GM19193 (cell line): Measurements from ENCODE around the gene TELO2.

Source experiments
- POLR2A ChIP-seq: IDR thresholded peaks from 4 replicates; pipeline ENCODE4 v1.6.1; 2011; ENCODE audit not compliant: insufficient read depth, insufficient read length; ENCODE audit errors: extremely low read depth

Gene TELO2

GRCh38 chr16:1466054-1466453 is 27.1 kb upstream of the TELO2 start:
- TF ChIP-seq POLR2A, result no peak

GRCh38 chr16:1466968-1467521 is 26.1 kb upstream of the TELO2 start:
- no peak for TF ChIP-seq POLR2A

- no peak for TF ChIP-seq POLR2A
Measured at GRCh38 chr16:1468426-1468810, 24.7 kb upstream of the TELO2 start.

- no peak for TF ChIP-seq POLR2A
Measured at GRCh38 chr16:1469693-1470201, 23.4 kb upstream of the TELO2 start.

GRCh38 chr16:1470481-1471251 is 22.5 kb upstream of the TELO2 start:
- no peak for TF ChIP-seq POLR2A

GRCh38 chr16:1471569-1472194 is 21.5 kb upstream of the TELO2 start:
- TF ChIP-seq POLR2A, result no peak

GRCh38 chr16:1472974-1473373 is 20.2 kb upstream of the TELO2 start:
- TF ChIP-seq POLR2A, result no peak

- no peak for TF ChIP-seq POLR2A
Measured at GRCh38 chr16:1474082-1474795, 18.9 kb upstream of the TELO2 start.

- TF ChIP-seq POLR2A, result peak; percentile 96
Measured at GRCh38 chr16:1474796-1475551, 18.2 kb upstream of the TELO2 start, which contains the start of gene CLCN7. Gene CLCN7, minus strand, starts transcription at chr16:1475028. Its CDS starts 54 bp downstream, at chr16:1474974.

- TF ChIP-seq POLR2A, result no peak
Measured at GRCh38 chr16:1475552-1476114, 17.5 kb upstream of the TELO2 start.

GRCh38 chr16:1477033-1477432 is 16.1 kb upstream of the TELO2 start:
- no peak for TF ChIP-seq POLR2A

GRCh38 chr16:1481906-1482835 is 11.0 kb upstream of the TELO2 start:
- no peak for TF ChIP-seq POLR2A

- TF ChIP-seq POLR2A, result no peak
Measured at GRCh38 chr16:1485847-1486496, 7.2 kb upstream of the TELO2 start.
